ENCODE measurements around the gene PNPLA3. TPM values are rescaled to one million over a fixed set of nuclear protein-coding genes. Genes with fewer than 3 reads are reported as not detected.
"Not testable (repeated sequence)": the region's sequence is repeated elsewhere in the genome, so short reads cannot be mapped to it uniquely, and the experiment has no call there.

Gene PNPLA3
- total and polyA plus RNA-seq, 5 experiments from 2014 or later: 0.60 to 0.63 TPM; not detected in 3

GRCh38 chr22:43892183-43892894 is 31.3 kb upstream of the PNPLA3 start:
- H3K4me1 Mint-ChIP-seq: peaks cover 0 to 9% (median 2%) of the 10 kb centered on the region in 4 donors
- no peaks in the 10 kb centered on the region for H3K36me3 Mint-ChIP-seq
- peaks cover 18 to 62% (median 29%) of the 10 kb centered on the region in 5 donors for H3K27me3 Mint-ChIP-seq
- POLR2A ChIA-PET: no interaction called here
- DNase-seq: no peak
- H3K9me3 Mint-ChIP-seq: no peaks in the 10 kb centered on the region
- ATAC-seq: no peak
- peak overlapping the region in 1 of 10 donors; percentile 23 for H3K4me3 Mint-ChIP-seq
- peak overlapping the region in 1 of 10 donors; percentile 13 for H3K27ac Mint-ChIP-seq

GRCh38 chr22:43893266-43893665 is 30.3 kb upstream of the PNPLA3 start:
- DNase-seq: no peak
- Mint-ChIP-seq H3K27me3 (peaks cover 16 to 62% (median 26%) of the 10 kb centered on the region in 5 donors), H3K9me3 (no peaks in the 10 kb centered on the region), H3K4me1 (peaks cover 0 to 9% (median under 1%) of the 10 kb centered on the region in 4 donors), H3K4me3 (no peak overlapping the region), H3K27ac (no peak overlapping the region), H3K36me3 (no peaks in the 10 kb centered on the region)
- POLR2A ChIA-PET: no interaction called here
- no peak for ATAC-seq

GRCh38 chr22:43894122-43894521 is 29.5 kb upstream of the PNPLA3 start:
- Mint-ChIP-seq H3K36me3 (no peaks in the 10 kb centered on the region), H3K4me3 (no peak overlapping the region), H3K27ac (peak overlapping the region in 1 of 10 donors; percentile 43), H3K27me3 (peaks cover 11 to 57% (median 21%) of the 10 kb centered on the region in 5 donors), H3K4me1 (peaks cover 0 to 9% (median under 1%) of the 10 kb centered on the region in 4 donors), H3K9me3 (no peaks in the 10 kb centered on the region)
- DNase-seq: no peak
- ATAC-seq: no peak
- POLR2A ChIA-PET: no interaction called here

GRCh38 chr22:43895986-43896645 is 27.5 kb upstream of the PNPLA3 start:
- ATAC-seq (no peak), DNase-seq (no peak)
- H3K36me3 Mint-ChIP-seq: no peaks in the 10 kb centered on the region
- H3K27ac Mint-ChIP-seq: no peak overlapping the region
- H3K4me1 Mint-ChIP-seq: peaks cover 0 to 6% (median under 1%) of the 10 kb centered on the region in 4 donors
- no peaks in the 10 kb centered on the region for H3K9me3 Mint-ChIP-seq
- POLR2A ChIA-PET: no interaction called here
- no peak overlapping the region for H3K4me3 Mint-ChIP-seq
- peaks cover 6 to 38% (median 13%) of the 10 kb centered on the region in 5 donors for H3K27me3 Mint-ChIP-seq

- POLR2A ChIA-PET: no interaction called here
- Mint-ChIP-seq H3K27me3 (peaks cover 6 to 30% (median 18%) of the 10 kb centered on the region in 5 donors), H3K36me3 (no peaks in the 10 kb centered on the region), H3K27ac (no peak overlapping the region), H3K4me1 (peaks cover 0 to 2% (median 0%) of the 10 kb centered on the region in 4 donors), H3K4me3 (no peak overlapping the region), H3K9me3 (no peaks in the 10 kb centered on the region)
- ATAC-seq (no peak), DNase-seq (no peak)
These were observed 25.8 kb upstream of the PNPLA3 start for GRCh38 chr22:43897751-43898261.

GRCh38 chr22:43900206-43900605 is 23.4 kb upstream of the PNPLA3 start:
- peaks cover 2 to 29% (median 24%) of the 10 kb centered on the region in 5 donors for H3K27me3 Mint-ChIP-seq
- H3K9me3 Mint-ChIP-seq: no peaks in the 10 kb centered on the region
- DNase-seq (no peak), ATAC-seq (no peak)
- H3K36me3 Mint-ChIP-seq: no peaks in the 10 kb centered on the region
- POLR2A ChIA-PET: no interaction called here
- H3K27ac Mint-ChIP-seq: no peak overlapping the region
- H3K4me3 Mint-ChIP-seq: no peak overlapping the region
- H3K4me1 Mint-ChIP-seq: no peaks in the 10 kb centered on the region

- ATAC-seq (no peak), DNase-seq (no peak)
- Mint-ChIP-seq H3K9me3 (no peaks in the 10 kb centered on the region), H3K36me3 (no peaks in the 10 kb centered on the region), H3K4me1 (no peaks in the 10 kb centered on the region), H3K4me3 (no peak overlapping the region), H3K27me3 (peaks cover 0 to 35% (median 24%) of the 10 kb centered on the region in 5 donors), H3K27ac (no peak overlapping the region)
- POLR2A ChIA-PET: no interaction called here
These were observed 21.5 kb upstream of the PNPLA3 start for GRCh38 chr22:43901976-43902643.

- H3K36me3 Mint-ChIP-seq, DNase-seq, H3K4me3 Mint-ChIP-seq, POLR2A ChIA-PET, H3K4me1 Mint-ChIP-seq, ATAC-seq, H3K9me3 Mint-ChIP-seq: not testable (repeated sequence)
- Mint-ChIP-seq H3K27me3 (peaks cover 0 to 35% (median 22%) of the 10 kb centered on the region in 5 donors), H3K27ac (peak overlapping the region in 1 of 10 donors; percentile 75)
These were observed 20.6 kb upstream of the PNPLA3 start for GRCh38 chr22:43903033-43903432.

- H3K4me3 Mint-ChIP-seq, H3K36me3 Mint-ChIP-seq, POLR2A ChIA-PET, H3K9me3 Mint-ChIP-seq, H3K4me1 Mint-ChIP-seq, ATAC-seq, H3K27ac Mint-ChIP-seq: not testable (repeated sequence)
- peak in 4 of 10 donors; percentile 11 to 19 (median 17) for DNase-seq
- peaks cover 0 to 35% (median 18%) of the 10 kb centered on the region in 5 donors for H3K27me3 Mint-ChIP-seq
These were observed 19.2 kb upstream of the PNPLA3 start for GRCh38 chr22:43904412-43904811.

- Mint-ChIP-seq H3K36me3 (no peaks in the 10 kb centered on the region), H3K9me3 (no peaks in the 10 kb centered on the region), H3K4me3 (no peak overlapping the region), H3K4me1 (no peaks in the 10 kb centered on the region), H3K27ac (no peak overlapping the region), H3K27me3 (peaks cover 0 to 35% (median 26%) of the 10 kb centered on the region in 5 donors)
- DNase-seq: no peak
- no peak for ATAC-seq
- POLR2A ChIA-PET: no interaction called here
These were observed 17.9 kb upstream of the PNPLA3 start for GRCh38 chr22:43905681-43906080.

GRCh38 chr22:43909708-43910107 is 13.9 kb upstream of the PNPLA3 start:
- DNase-seq (no peak), ATAC-seq (no peak)
- Mint-ChIP-seq H3K9me3 (peaks cover 0 to 2% (median 0%) of the 10 kb centered on the region in 9 donors), H3K27ac (no peak overlapping the region), H3K4me3 (no peak overlapping the region), H3K36me3 (no peaks in the 10 kb centered on the region), H3K4me1 (no peaks in the 10 kb centered on the region), H3K27me3 (peaks cover 0 to 43% (median 27%) of the 10 kb centered on the region in 5 donors)
- POLR2A ChIA-PET: no interaction called here

GRCh38 chr22:43910178-43910695 is 13.4 kb upstream of the PNPLA3 start:
- POLR2A ChIA-PET: no interaction called here
- H3K36me3 Mint-ChIP-seq: no peaks in the 10 kb centered on the region
- H3K4me3 Mint-ChIP-seq: no peak overlapping the region
- no peak overlapping the region for H3K27ac Mint-ChIP-seq
- H3K27me3 Mint-ChIP-seq: peaks cover 0 to 43% (median 26%) of the 10 kb centered on the region in 5 donors
- DNase-seq (no peak), ATAC-seq (no peak)
- no peaks in the 10 kb centered on the region for H3K4me1 Mint-ChIP-seq
- H3K9me3 Mint-ChIP-seq: peaks cover 0 to 2% (median 0%) of the 10 kb centered on the region in 9 donors

GRCh38 chr22:43911351-43911750 is 12.3 kb upstream of the PNPLA3 start:
- ATAC-seq (no peak), DNase-seq (no peak)
- Mint-ChIP-seq H3K27me3 (peaks cover 0 to 34% (median 26%) of the 10 kb centered on the region in 5 donors), H3K4me1 (no peaks in the 10 kb centered on the region), H3K36me3 (no peaks in the 10 kb centered on the region), H3K27ac (peak overlapping the region in 1 of 10 donors; percentile 20), H3K4me3 (no peak overlapping the region), H3K9me3 (peaks cover 0 to 2% (median 0%) of the 10 kb centered on the region in 9 donors)
- POLR2A ChIA-PET: no interaction called here
